Fibroblast of lung (primary cell): ENCODE results near the gene SYN1. TPM values are rescaled to one million over a fixed set of nuclear protein-coding genes. Genes with fewer than 3 reads are reported as not detected.
A peak's percentile ranks its signal among the peaks of the same experiment; 100 is the strongest.

Experiments
- DNase-seq, 2 donors: peaks; one replicate each; pipeline versions ENCODE4 v3.0.0 to v3.0.0-alpha.2; 2010; ENCODE audit warnings: low read depth in 2 of 2
- H2AFZ ChIP-seq: 2 replicates; pipeline ENCODE4 v1.5.1; 2012; ENCODE audit warnings: low read length, control low read depth, inconsistent platforms
- H3K27ac ChIP-seq: 2 replicates; pipeline ENCODE4 v1.5.1; 2011; ENCODE audit warnings: low read length, control low read depth; ENCODE audit not compliant: insufficient read depth
- H3K27me3 ChIP-seq: 2 replicates; pipeline ENCODE4 v1.5.1; 2011; ENCODE audit warnings: mild to moderate bottlenecking, low read length; ENCODE audit not compliant: control insufficient read depth, insufficient read depth
- H3K36me3 ChIP-seq: 2 replicates; pipeline ENCODE4 v1.5.1; 2011; ENCODE audit warnings: low read length; ENCODE audit not compliant: control insufficient read depth, insufficient read depth
- H3K4me1 ChIP-seq: 2 replicates; pipeline ENCODE4 v1.5.1; 2011; ENCODE audit warnings: low read length; ENCODE audit not compliant: control insufficient read depth, insufficient read depth; ENCODE audit errors: extremely low read depth
- H3K4me2 ChIP-seq: 2 replicates; pipeline ENCODE4 v1.5.1; 2011; ENCODE audit warnings: low read length, control low read depth; ENCODE audit not compliant: insufficient read depth; ENCODE audit errors: extremely low read depth
- H3K4me3 ChIP-seq, 4 experiments: fragments of 200-600 bp in 1 of 4; sonication (generic) in 1 of 4; replicated peaks in 1 of 4; 2 replicates each; pipeline ENCODE4 v1.5.1; 2011 to 2016; ENCODE audit warnings: low read length in 4 of 4, low read depth in 3 of 4, mild to moderate bottlenecking in 3 of 4, control low read depth in 2 of 4, inconsistent platforms in 1 of 4, mixed read lengths in 1 of 4; ENCODE audit not compliant: insufficient read depth in 1 of 4; ENCODE audit errors: control extremely low read depth in 1 of 4
- H3K79me2 ChIP-seq: 2 replicates; pipeline ENCODE4 v1.5.1; 2012; ENCODE audit warnings: mild to moderate bottlenecking, low read length, inconsistent platforms; ENCODE audit not compliant: control insufficient read depth, insufficient read depth
- H3K9ac ChIP-seq: 2 replicates; pipeline ENCODE4 v1.5.1; 2011; ENCODE audit warnings: mild to moderate bottlenecking, low read length, control low read depth; ENCODE audit not compliant: insufficient read depth
- H3K9me3 ChIP-seq: 2 replicates; pipeline ENCODE4 v1.5.1; 2012; ENCODE audit warnings: low read depth, low read length; ENCODE audit not compliant: control insufficient read depth, insufficient read depth
- H4K20me1 ChIP-seq: 2 replicates; pipeline ENCODE4 v1.5.1; 2011; ENCODE audit warnings: low read length; ENCODE audit not compliant: control insufficient read depth, insufficient read depth; ENCODE audit errors: extremely low read depth
- EZH2 ChIP-seq: IDR thresholded peaks from 2 replicates; pipeline ENCODE4 v1.5.1; 2012; ENCODE audit warnings: low read length, control low read depth, mild to moderate bottlenecking; ENCODE audit errors: missing control alignments
- polyA plus RNA-seq, 2 donors: library from polyadenylated mRNA; depleted of rRNA in 1 of 2; stranded (reverse) in 1 of 2; unstranded in 1 of 2; fragments of >200 nt; gene quantifications; 2 replicates each; pipeline ENCODE4 v1.2.1, GENCODE V29; 2011 to 2012; ENCODE audit warnings: missing spikeins in 1 of 2
- total RNA-seq: library from RNA; depleted of rRNA; stranded (reverse); fragments of >200 nt; gene quantifications from 2 replicates; pipeline ENCODE4 v1.2.1, GENCODE V29; 2014
- TF ChIP-seq, protein P1 (sequence below), 2 donors: IDR thresholded peaks in 1 of 2; conservative IDR thresholded peaks in 1 of 2; 1 replicate in 1 of 2; 2 replicates in 1 of 2; pipeline ENCODE4 v1.5.1; 2011 to 2012; ENCODE audit warnings: low read length in 2 of 2, control low read depth in 1 of 2, inconsistent platforms in 1 of 2, low read depth in 1 of 2, mild to moderate bottlenecking in 1 of 2

Gene SYN1
- total and polyA plus RNA-seq, 2 donors (not counting 1 experiment from before 2014, with no cell fraction given), result 0.17 to 0.56 TPM

DNA sequence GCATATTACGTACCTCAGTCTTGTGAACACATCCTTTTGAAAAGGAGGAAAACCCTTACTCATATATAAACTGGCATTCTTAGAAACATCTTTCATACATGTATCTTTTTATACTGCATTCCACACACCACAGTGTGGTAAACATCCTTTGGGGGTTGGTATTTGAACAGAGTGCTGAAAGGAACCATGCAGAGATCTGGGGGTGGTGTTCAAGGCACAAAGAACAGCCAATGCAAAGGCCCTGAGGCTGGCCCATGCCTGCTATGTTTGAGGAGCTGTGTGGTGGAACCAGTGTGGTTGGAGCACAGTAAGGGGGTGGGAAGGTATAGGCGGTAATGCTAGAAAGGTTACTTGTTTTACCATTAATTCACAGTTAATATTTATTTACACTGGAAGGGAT, 28.7 kb upstream of the SYN1 start:
- no peaks in the 10 kb centered on the region for H3K9me3 ChIP-seq
- H2AFZ ChIP-seq, result no peak overlapping the region
- no peak overlapping the region for H3K9ac ChIP-seq
- H3K27ac ChIP-seq, result peak overlapping the region; percentile 89
- H3K4me3 ChIP-seq, result peak overlapping the region in 3 of 4 experiments; percentile 60 to 77 (median 77)
- H3K4me1 ChIP-seq, result peaks cover 6% of the 10 kb centered on the region
- peaks cover 5% of the 10 kb centered on the region for H3K36me3 ChIP-seq
- no peaks in the 10 kb centered on the region for H3K27me3 ChIP-seq
- peak overlapping the region; percentile 79 for H3K4me2 ChIP-seq
- TF ChIP-seq, protein P1, sequence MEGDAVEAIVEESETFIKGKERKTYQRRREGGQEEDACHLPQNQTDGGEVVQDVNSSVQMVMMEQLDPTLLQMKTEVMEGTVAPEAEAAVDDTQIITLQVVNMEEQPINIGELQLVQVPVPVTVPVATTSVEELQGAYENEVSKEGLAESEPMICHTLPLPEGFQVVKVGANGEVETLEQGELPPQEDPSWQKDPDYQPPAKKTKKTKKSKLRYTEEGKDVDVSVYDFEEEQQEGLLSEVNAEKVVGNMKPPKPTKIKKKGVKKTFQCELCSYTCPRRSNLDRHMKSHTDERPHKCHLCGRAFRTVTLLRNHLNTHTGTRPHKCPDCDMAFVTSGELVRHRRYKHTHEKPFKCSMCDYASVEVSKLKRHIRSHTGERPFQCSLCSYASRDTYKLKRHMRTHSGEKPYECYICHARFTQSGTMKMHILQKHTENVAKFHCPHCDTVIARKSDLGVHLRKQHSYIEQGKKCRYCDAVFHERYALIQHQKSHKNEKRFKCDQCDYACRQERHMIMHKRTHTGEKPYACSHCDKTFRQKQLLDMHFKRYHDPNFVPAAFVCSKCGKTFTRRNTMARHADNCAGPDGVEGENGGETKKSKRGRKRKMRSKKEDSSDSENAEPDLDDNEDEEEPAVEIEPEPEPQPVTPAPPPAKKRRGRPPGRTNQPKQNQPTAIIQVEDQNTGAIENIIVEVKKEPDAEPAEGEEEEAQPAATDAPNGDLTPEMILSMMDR (conservative IDR thresholded peaks at IDR 0.05 in 1 of 2, IDR thresholded peaks at IDR 0.05 in 1 of 2; ENCODE audit: low read depth in 1 of 2, low read length in 2 of 2), result no peak
- TF ChIP-seq EZH2, result no peak
- H4K20me1 ChIP-seq, result no peaks in the 10 kb centered on the region
- peaks cover 30% of the 10 kb centered on the region for H3K79me2 ChIP-seq
- peak in 1 of 2 donors; percentile 22 for DNase-seq

DNA sequence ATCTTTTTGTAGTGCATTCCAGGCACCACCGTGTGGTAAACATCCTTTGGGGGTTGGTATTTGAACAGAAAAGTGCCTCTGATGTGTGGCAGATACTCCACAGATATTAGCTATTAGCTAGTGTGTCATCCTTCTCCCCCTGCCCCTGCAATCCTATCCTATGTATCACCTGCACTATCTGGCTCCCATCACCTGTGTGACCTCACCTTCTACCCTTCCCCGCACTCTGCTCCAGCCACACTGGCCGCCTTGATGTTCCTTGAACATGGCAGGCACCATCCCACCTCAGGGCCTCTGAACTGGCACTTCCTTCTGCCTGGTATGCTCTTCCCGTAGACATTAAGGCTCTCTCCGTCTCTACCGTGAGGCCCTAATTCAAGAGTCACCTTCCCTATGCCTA, 27.0 kb upstream of the SYN1 start:
- Histone ChIP-seq H3K36me3 (peaks cover 4% of the 10 kb centered on the region), H3K27me3 (no peaks in the 10 kb centered on the region), H3K4me2 (no peak overlapping the region), H3K9me3 (no peaks in the 10 kb centered on the region), H2AFZ (no peak overlapping the region), H3K27ac (no peak overlapping the region), H3K4me1 (peaks cover 6% of the 10 kb centered on the region), H3K9ac (no peak overlapping the region), H4K20me1 (no peaks in the 10 kb centered on the region), H3K4me3 (no peak overlapping the region), H3K79me2 (peaks cover 30% of the 10 kb centered on the region)
- no peak for TF ChIP-seq EZH2
- TF ChIP-seq, protein P1 (conservative IDR thresholded peaks at IDR 0.05 in 1 of 2, IDR thresholded peaks at IDR 0.05 in 1 of 2; ENCODE audit: low read depth in 1 of 2, low read length in 2 of 2), result no peak
- no peak for DNase-seq

DNA sequence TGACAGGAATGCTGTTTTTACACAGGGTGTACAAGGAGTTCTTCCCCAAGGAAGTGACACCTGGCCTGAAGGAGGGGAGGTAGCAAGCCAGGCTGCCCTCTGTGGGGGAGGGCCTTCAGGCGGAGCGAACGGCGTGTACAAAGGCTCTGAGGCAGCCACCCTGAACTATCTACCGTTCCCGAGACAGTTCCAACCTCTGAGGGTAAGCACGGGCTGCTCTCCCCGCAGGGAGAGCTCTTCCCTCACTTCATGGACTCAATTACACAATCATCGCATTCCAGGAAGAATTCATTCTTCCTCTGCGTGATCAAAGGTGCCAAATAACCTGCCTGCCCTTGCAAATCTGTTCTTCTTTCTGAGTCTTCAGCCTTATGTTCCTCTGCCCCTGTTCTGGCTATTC, 25.9 kb upstream of the SYN1 start:
- no peak overlapping the region for H3K4me2 ChIP-seq
- TF ChIP-seq EZH2, result no peak
- TF ChIP-seq, protein P1 (conservative IDR thresholded peaks at IDR 0.05 in 1 of 2, IDR thresholded peaks at IDR 0.05 in 1 of 2; ENCODE audit: low read depth in 1 of 2, low read length in 2 of 2), result no peak
- H3K79me2 ChIP-seq, result peaks cover 30% of the 10 kb centered on the region
- H3K27me3 ChIP-seq, result no peaks in the 10 kb centered on the region
- H3K9ac ChIP-seq, result no peak overlapping the region
- H3K27ac ChIP-seq, result no peak overlapping the region
- no peaks in the 10 kb centered on the region for H4K20me1 ChIP-seq
- H3K4me1 ChIP-seq, result peaks cover 6% of the 10 kb centered on the region
- no peak overlapping the region for H3K4me3 ChIP-seq
- DNase-seq, result no peak
- H2AFZ ChIP-seq, result no peak overlapping the region
- H3K36me3 ChIP-seq, result peaks cover 4% of the 10 kb centered on the region
- H3K9me3 ChIP-seq, result no peaks in the 10 kb centered on the region
